Measurements from ENCODE around the gene KRTAP9-2.

DNA sequence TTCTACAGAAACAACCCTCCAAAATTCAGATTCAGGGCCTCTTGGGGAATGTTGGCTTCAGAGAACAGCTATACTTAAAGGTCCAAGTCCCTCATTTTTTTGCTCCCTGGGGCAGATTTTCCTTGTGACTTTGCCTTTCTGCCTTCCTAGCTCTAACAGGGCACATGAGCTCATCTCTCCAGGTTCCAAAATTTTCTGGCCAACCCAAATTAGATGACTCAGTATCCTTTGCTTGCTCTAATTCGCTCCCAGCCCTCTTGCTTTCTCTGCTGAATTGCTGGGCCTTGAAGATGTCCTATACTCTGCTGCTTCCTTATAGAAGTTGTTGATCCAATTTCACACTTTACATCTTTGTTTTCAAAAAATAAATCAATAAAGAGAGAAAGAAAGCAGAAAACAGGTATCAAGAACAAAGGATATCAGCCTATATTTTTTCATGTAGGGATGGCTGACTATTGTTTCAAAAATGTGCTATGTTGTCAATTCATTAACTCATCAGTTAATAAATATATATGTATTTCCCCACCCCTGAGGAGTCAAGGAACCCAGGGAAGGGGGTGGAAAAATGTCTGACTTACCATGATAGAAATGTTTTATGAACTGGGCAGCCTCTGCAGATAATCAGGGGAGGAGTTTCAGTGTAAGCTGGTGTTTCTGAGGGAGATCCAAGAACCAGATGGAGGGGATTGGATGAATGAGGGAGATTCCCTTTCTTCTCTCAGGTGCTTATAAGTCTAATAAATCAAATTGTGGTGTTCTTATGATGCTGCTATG, 47.4 kb upstream of the KRTAP9-2 start:
- TF ChIP-seq CTCF (IDR thresholded peaks at IDR 0.05; ENCODE audit: insufficient read depth, low read length): no peak
- no peak for TF ChIP-seq REST (IDR thresholded peaks at IDR 0.05; ENCODE audit: insufficient replicate concordance, low read depth)
- TF ChIP-seq POLR2AphosphoS5 (IDR thresholded peaks at IDR 0.05; ENCODE audit: low read depth): no peak

Data from HL-60 (cell line).